Measurements from ENCODE around the gene COL9A3. TPM values are rescaled to one million over a fixed set of nuclear protein-coding genes. Genes with fewer than 3 reads are reported as not detected.

COL9A3 gene
- total RNA-seq, 1 experiment from 2014 or later: 8.5 TPM

GRCh38 chr20:62799036-62799435 lies 17.8 kb upstream of the COL9A3 start:
- ChIA-PET POLR2A (ENCODE audit: unreplicated experiment) (no interaction called here), CTCF (no interaction called here)
- Histone ChIP-seq H3K4me1 (replicated peaks; ENCODE audit: insufficient read depth) (peaks cover 14% of the 10 kb centered on the region), H3K9me2 (ENCODE audit: insufficient read depth) (no peaks in the 10 kb centered on the region), H4K20me1 (ENCODE audit: insufficient read depth) (peaks cover 14% of the 10 kb centered on the region), H2AFZ (no peak overlapping the region), H3K36me3 (ENCODE audit: low read depth) (0 out of 2 replicates have a peak, but pooled peaks cover 13% of the 10 kb centered on the region), H3K4me2 (no peak overlapping the region), H3K9me3 (ENCODE audit: insufficient read depth, low read depth) (no peaks in the 10 kb centered on the region), H3K27me3 (ENCODE audit: insufficient read depth, low read depth) (no peaks in the 10 kb centered on the region), H3K79me2 (ENCODE audit: low read depth) (peaks cover 11% of the 10 kb centered on the region), H3F3A (ENCODE audit: insufficient read depth, low read depth) (peaks cover 61% of the 10 kb centered on the region), H3K27ac (no peak overlapping the region), H3K4me3 (no peak overlapping the region)
- intact Hi-C loops (cut with micrococcal nuclease; ENCODE audit: unreplicated experiment): no loop called here
- TF ChIP-seq EZH2 (IDR thresholded peaks at IDR 0.05; ENCODE audit: low read depth): no peak
- TF ChIP-seq, protein P1, sequence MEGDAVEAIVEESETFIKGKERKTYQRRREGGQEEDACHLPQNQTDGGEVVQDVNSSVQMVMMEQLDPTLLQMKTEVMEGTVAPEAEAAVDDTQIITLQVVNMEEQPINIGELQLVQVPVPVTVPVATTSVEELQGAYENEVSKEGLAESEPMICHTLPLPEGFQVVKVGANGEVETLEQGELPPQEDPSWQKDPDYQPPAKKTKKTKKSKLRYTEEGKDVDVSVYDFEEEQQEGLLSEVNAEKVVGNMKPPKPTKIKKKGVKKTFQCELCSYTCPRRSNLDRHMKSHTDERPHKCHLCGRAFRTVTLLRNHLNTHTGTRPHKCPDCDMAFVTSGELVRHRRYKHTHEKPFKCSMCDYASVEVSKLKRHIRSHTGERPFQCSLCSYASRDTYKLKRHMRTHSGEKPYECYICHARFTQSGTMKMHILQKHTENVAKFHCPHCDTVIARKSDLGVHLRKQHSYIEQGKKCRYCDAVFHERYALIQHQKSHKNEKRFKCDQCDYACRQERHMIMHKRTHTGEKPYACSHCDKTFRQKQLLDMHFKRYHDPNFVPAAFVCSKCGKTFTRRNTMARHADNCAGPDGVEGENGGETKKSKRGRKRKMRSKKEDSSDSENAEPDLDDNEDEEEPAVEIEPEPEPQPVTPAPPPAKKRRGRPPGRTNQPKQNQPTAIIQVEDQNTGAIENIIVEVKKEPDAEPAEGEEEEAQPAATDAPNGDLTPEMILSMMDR (conservative IDR thresholded peaks at IDR 0.05): no peak
- DNase-seq: no peak
- BruUV-seq (replicated peaks): no TSS peak

GRCh38 chr20:62799459-62799858 lies 17.4 kb upstream of the COL9A3 start:
- no peak overlapping the region for H3K4me2 ChIP-seq
- H3K9me2 ChIP-seq (ENCODE audit: insufficient read depth): no peaks in the 10 kb centered on the region
- H3K4me1 ChIP-seq (replicated peaks; ENCODE audit: insufficient read depth): peaks cover 14% of the 10 kb centered on the region
- no peaks in the 10 kb centered on the region for H3K27me3 ChIP-seq (ENCODE audit: insufficient read depth, low read depth)
- no peak overlapping the region for H3K27ac ChIP-seq
- H2AFZ ChIP-seq: no peak overlapping the region
- intact Hi-C loops (cut with micrococcal nuclease; ENCODE audit: unreplicated experiment): no loop called here
- ChIA-PET CTCF (no interaction called here), POLR2A (ENCODE audit: unreplicated experiment) (no interaction called here)
- peaks cover 14% of the 10 kb centered on the region for H4K20me1 ChIP-seq (ENCODE audit: insufficient read depth)
- peaks cover 64% of the 10 kb centered on the region for H3F3A ChIP-seq (ENCODE audit: insufficient read depth, low read depth)
- 0 out of 2 replicates have a peak, but pooled peaks cover 13% of the 10 kb centered on the region for H3K36me3 ChIP-seq (ENCODE audit: low read depth)
- no peak for DNase-seq
- H3K79me2 ChIP-seq (ENCODE audit: low read depth): peaks cover 11% of the 10 kb centered on the region
- TF ChIP-seq, protein P1 (conservative IDR thresholded peaks at IDR 0.05): no peak
- no peak for TF ChIP-seq EZH2 (IDR thresholded peaks at IDR 0.05; ENCODE audit: low read depth)
- no peaks in the 10 kb centered on the region for H3K9me3 ChIP-seq (ENCODE audit: insufficient read depth, low read depth)
- no peak overlapping the region for H3K4me3 ChIP-seq
- BruUV-seq (replicated peaks): TSS peak; percentile 22

DNA sequence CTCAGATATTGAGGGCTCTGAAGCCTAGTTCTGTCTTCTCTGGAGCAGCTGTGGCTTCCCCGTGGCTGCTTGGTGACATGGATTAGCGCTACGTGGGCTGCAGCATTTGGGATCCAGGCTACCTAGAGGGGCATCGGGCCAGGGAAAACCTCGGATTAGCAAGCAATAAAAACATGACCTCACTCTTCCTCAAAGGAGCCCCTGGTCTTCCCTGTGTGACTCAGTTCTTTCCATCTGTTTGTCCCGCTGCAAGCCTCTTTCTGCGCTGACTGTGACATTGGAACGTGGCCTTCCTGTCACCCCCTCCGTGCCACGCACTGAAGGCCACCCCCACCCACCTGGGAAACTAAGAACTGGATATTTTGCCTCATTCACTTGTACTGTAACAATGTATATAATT lies 17.0 kb upstream of the COL9A3 start:
- CTCF ChIA-PET: no interaction called here
- Histone ChIP-seq H3K36me3 (ENCODE audit: low read depth) (0 out of 2 replicates have a peak, but pooled peaks cover 13% of the 10 kb centered on the region), H3K4me1 (replicated peaks; ENCODE audit: insufficient read depth) (peaks cover 12% of the 10 kb centered on the region), H3K4me2 (no peak overlapping the region), H3K9me3 (ENCODE audit: insufficient read depth, low read depth) (no peaks in the 10 kb centered on the region), H3K27me3 (ENCODE audit: insufficient read depth, low read depth) (no peaks in the 10 kb centered on the region), H3K9me2 (ENCODE audit: insufficient read depth) (no peaks in the 10 kb centered on the region), H2AFZ (no peak overlapping the region), H3K79me2 (ENCODE audit: low read depth) (peaks cover 11% of the 10 kb centered on the region), H3F3A (ENCODE audit: insufficient read depth, low read depth) (peaks cover 59% of the 10 kb centered on the region), H4K20me1 (ENCODE audit: insufficient read depth) (peaks cover 14% of the 10 kb centered on the region), H3K27ac (no peak overlapping the region), H3K4me3 (no peak overlapping the region)
- intact Hi-C loops (cut with micrococcal nuclease; ENCODE audit: unreplicated experiment): no loop called here
- TF ChIP-seq, protein P1 (conservative IDR thresholded peaks at IDR 0.05): no peak
- TF ChIP-seq EZH2 (IDR thresholded peaks at IDR 0.05; ENCODE audit: low read depth): no peak
- DNase-seq: no peak
- BruUV-seq (replicated peaks): no TSS peak
- POLR2A ChIA-PET (ENCODE audit: unreplicated experiment): no interaction called here

All from PC-9 (cell line).